ENCODE data around the gene ATP2A2. TPM values are rescaled to one million over a fixed set of nuclear protein-coding genes. Genes with fewer than 3 reads are reported as not detected.
A peak's percentile ranks its signal among the peaks of the same experiment; 100 is the strongest.
"Not testable (repeated sequence)": the region's sequence is repeated elsewhere in the genome, so short reads cannot be mapped to it uniquely, and the experiment has no call there.

The ATP2A2 gene
- total and polyA plus RNA-seq, 8 donors = 118 to 258 (median 143) TPM

DNA sequence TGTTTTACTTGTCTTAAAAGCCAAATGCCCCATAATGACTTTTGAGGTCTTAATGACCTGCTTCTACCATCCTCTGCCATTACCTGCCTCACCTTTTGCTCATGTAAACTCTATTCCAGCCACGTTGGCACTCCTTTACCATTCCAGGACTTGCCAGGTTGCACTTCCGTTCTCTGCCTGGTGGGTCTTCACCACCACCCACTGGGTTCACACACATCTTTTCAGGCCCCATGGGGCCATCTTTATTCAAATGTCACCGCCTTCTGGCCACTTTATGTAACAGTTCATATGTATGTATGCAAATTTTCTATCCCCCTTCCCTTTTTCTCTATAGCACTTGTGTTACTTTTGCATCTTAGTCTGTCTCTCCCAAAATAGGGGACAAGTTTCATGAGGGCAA lies 57.7 kb downstream of the ATP2A2 start:
- Histone ChIP-seq H3K4me1 (peaks cover 4 to 9% of the 10 kb centered on the region in 2 donors), H3K4me3 (no peak overlapping the region), H3K9me3 (no peaks in the 10 kb centered on the region), H3K27ac (no peak overlapping the region), H3K27me3 (no peaks in the 10 kb centered on the region), H3K36me3 (peaks cover 3 to 100% of the 10 kb centered on the region in 2 donors)
- intact Hi-C loops (cut with DNase I) = no loop called here
- TF ChIP-seq CTCF (IDR thresholded peaks at IDR 0.05) = no peak
- ATAC-seq = no peak
- no peak for DNase-seq

GRCh38 chr12:110339184-110339952 lies 58.3 kb downstream of the ATP2A2 start:
- H3K9me3 ChIP-seq = no peaks in the 10 kb centered on the region
- ATAC-seq = peak; percentile 84
- peak overlapping the region in 1 of 2 donors; percentile 54 for H3K27ac ChIP-seq
- no peaks in the 10 kb centered on the region for H3K27me3 ChIP-seq
- peaks cover 3 to 100% of the 10 kb centered on the region in 2 donors for H3K36me3 ChIP-seq
- H3K4me1 ChIP-seq = peaks cover 6 to 9% of the 10 kb centered on the region in 2 donors
- TF ChIP-seq CTCF (IDR thresholded peaks at IDR 0.05) = no peak
- H3K4me3 ChIP-seq = no peak overlapping the region
- intact Hi-C loops (cut with DNase I) = no loop called here
- DNase-seq = no peak

DNA sequence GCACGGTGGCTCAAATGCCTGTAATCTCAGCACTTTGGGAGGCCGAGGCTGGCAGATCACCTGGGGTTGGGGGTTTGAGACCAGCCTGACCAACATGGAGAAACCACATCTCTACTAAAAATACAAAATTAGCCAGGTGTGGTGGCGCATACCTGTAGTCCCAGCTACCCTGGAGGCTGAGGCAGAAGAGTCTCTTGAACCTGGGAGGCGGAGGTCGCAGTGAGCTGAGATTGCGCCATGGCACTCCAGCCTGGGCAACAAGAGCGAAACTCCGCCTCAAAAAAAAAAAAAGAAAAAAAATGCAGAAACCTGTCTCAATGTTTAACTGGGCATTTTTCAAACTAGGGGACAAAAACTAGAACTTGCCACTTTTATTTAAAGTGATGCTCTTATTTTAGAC lies 59.2 kb downstream of the ATP2A2 start:
- not testable (repeated sequence) for DNase-seq

DNA sequence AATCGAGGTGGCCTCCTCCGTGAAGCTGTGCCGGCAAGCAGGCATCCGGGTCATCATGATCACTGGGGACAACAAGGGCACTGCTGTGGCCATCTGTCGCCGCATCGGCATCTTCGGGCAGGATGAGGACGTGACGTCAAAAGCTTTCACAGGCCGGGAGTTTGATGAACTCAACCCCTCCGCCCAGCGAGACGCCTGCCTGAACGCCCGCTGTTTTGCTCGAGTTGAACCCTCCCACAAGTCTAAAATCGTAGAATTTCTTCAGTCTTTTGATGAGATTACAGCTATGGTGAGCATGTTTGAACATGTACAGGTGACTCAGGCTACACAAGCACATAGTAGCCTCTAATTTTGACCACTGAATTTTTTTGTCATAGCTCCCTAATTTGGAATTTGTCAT lies 59.7 kb downstream of the ATP2A2 start:
- Histone ChIP-seq H3K27me3 (no peaks in the 10 kb centered on the region), H3K9me3 (no peaks in the 10 kb centered on the region), H3K4me1 (peaks cover 9 to 16% of the 10 kb centered on the region in 2 donors), H3K36me3 (peaks cover 0 to 100% of the 10 kb centered on the region in 2 donors), H3K4me3 (no peak overlapping the region), H3K27ac (peak overlapping the region in 1 of 2 donors; percentile 54)
- intact Hi-C loops (cut with DNase I) = no loop called here
- no peak for ATAC-seq
- TF ChIP-seq CTCF (IDR thresholded peaks at IDR 0.05) = no peak
- DNase-seq = no peak

More for the DNA sequence above, 59.2 kb downstream of the ATP2A2 start:
- peaks cover 0 to 100% of the 10 kb centered on the region in 2 donors for H3K36me3 ChIP-seq
- intact Hi-C loops (cut with DNase I); H3K27me3 ChIP-seq; H3K9me3 ChIP-seq; H3K4me3 ChIP-seq: not testable (repeated sequence)
- H3K27ac ChIP-seq = peak overlapping the region in 1 of 2 donors; percentile 54
- peak; percentile 36 for ATAC-seq
- peaks cover 9 to 13% of the 10 kb centered on the region in 2 donors for H3K4me1 ChIP-seq

DNA sequence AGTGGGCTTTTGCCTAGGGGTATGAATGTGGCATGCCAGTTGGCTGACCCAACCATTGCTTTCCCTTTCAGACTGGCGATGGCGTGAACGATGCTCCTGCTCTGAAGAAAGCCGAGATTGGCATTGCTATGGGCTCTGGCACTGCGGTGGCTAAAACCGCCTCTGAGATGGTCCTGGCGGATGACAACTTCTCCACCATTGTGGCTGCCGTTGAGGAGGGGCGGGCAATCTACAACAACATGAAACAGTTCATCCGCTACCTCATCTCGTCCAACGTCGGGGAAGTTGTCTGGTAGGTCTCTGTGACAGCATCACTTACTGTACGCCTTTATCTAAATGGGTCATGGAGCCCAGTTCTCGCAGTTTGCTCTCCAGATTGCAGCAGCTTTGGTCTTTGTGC lies 61.1 kb downstream of the ATP2A2 start:
- no peaks in the 10 kb centered on the region for H3K27me3 ChIP-seq
- ATAC-seq = no peak
- H3K27ac ChIP-seq = no peak overlapping the region
- TF ChIP-seq CTCF (IDR thresholded peaks at IDR 0.05) = no peak
- peaks cover 8 to 100% of the 10 kb centered on the region in 2 donors for H3K36me3 ChIP-seq
- H3K9me3 ChIP-seq = no peaks in the 10 kb centered on the region
- intact Hi-C loops (cut with DNase I) = no loop called here
- peaks cover 9 to 18% of the 10 kb centered on the region in 2 donors for H3K4me1 ChIP-seq
- no peak overlapping the region for H3K4me3 ChIP-seq
- no peak for DNase-seq
